ENCODE results near the gene KRTAP4-1. TPM values are rescaled to one million over a fixed set of nuclear protein-coding genes. Genes with fewer than 3 reads are reported as not detected.
"Not testable (repeated sequence)": the region's sequence is repeated elsewhere in the genome, so short reads cannot be mapped to it uniquely, and the experiment has no call there.

The KRTAP4-1 gene
- total RNA-seq, 4 donors from 2014 or later, result not detected

DNA sequence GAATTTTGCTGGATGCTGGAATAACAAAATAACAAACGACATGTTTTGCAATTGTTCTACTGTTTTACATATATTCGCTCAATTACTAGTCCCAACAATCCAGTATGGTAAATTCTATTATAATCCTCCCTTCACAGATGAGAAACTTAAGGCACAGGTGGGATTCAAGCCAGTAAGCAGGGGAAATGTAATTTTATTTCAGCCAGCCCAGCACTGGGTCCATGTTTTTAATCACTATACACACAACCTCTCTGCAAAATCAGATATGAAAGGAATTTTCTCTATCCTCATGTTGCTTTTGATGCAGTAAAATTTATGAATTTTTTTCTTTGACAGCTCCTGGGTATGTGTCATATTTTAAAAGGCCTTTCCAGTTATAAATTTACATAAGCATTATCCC, 39.5 kb downstream of the KRTAP4-1 start:
- H3K27me3 ChIP-seq, result no peaks in the 10 kb centered on the region
- no peak overlapping the region for H3K27ac ChIP-seq
- no peaks in the 10 kb centered on the region for H3K36me3 ChIP-seq
- H3K4me3 ChIP-seq, result no peak overlapping the region
- no peaks in the 10 kb centered on the region for H3K4me1 ChIP-seq
- no peak for DNase-seq (ENCODE audit: low spot score in 2 of 2)
- WGBS, 2 donors, result 84 to 92% methylated on average over 2 of the region's 2 CpGs
- H3K9me3 ChIP-seq, result peaks cover 0 to 25% (median 0%) of the 10 kb centered on the region in 4 donors
- TF ChIP-seq EP300 (IDR thresholded peaks at IDR 0.05), result no peak
- TF ChIP-seq, protein P1, sequence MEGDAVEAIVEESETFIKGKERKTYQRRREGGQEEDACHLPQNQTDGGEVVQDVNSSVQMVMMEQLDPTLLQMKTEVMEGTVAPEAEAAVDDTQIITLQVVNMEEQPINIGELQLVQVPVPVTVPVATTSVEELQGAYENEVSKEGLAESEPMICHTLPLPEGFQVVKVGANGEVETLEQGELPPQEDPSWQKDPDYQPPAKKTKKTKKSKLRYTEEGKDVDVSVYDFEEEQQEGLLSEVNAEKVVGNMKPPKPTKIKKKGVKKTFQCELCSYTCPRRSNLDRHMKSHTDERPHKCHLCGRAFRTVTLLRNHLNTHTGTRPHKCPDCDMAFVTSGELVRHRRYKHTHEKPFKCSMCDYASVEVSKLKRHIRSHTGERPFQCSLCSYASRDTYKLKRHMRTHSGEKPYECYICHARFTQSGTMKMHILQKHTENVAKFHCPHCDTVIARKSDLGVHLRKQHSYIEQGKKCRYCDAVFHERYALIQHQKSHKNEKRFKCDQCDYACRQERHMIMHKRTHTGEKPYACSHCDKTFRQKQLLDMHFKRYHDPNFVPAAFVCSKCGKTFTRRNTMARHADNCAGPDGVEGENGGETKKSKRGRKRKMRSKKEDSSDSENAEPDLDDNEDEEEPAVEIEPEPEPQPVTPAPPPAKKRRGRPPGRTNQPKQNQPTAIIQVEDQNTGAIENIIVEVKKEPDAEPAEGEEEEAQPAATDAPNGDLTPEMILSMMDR (IDR thresholded peaks at IDR 0.05), result no peak
- no peak for TF ChIP-seq POLR2A (IDR thresholded peaks at IDR 0.05)

DNA sequence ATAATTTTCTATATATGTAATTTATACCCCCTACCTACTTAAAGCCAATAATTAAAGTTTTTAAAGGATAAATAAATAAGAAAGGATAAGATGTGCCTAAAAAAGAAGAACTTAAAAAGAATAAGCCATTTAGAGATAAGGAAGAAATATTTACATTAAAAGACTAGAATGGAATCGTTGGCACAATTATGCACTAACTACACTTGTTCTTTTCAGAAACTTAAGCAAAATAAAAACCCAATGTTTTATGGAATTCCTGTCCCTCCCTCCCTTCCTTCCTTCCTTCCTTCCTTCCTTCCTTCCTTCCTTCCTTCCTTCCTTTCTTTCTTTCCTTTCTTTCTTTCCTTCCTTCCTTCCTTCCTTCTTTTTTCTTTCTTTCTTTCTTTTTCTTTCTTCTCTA, 39.9 kb downstream of the KRTAP4-1 start:
- TF ChIP-seq, protein P1 (IDR thresholded peaks at IDR 0.05), result no peak
- no peak for TF ChIP-seq POLR2A (IDR thresholded peaks at IDR 0.05)
- TF ChIP-seq EP300 (IDR thresholded peaks at IDR 0.05), result no peak
- Histone ChIP-seq H3K36me3 (no peaks in the 10 kb centered on the region), H3K4me3 (no peak overlapping the region), H3K9me3 (peaks cover 0 to 29% (median 0%) of the 10 kb centered on the region in 4 donors), H3K4me1 (no peaks in the 10 kb centered on the region), H3K27me3 (no peaks in the 10 kb centered on the region), H3K27ac (no peak overlapping the region)
- 81 to 86% methylated on average over 1 of the region's 1 CpG for WGBS, 2 donors
- DNase-seq (ENCODE audit: low spot score in 2 of 2), result no peak

DNA sequence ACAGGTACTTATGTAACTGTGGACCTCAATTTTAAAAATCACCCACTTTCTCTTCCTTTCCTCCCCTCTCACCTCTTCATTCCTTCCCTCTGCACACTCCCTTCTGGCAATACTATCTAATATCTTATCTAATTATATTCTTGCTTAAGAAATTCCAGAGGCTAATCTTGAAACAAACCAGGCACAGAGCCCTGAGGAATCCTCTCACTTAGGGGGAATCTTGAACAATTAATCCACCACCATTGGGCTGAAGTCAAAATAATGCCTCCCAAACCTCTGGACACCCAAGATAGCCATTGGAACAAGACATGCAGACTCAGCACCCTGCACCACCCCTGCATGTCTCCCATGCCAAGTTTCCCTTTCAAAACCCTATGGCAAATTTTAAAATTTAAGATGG, 43.4 kb downstream of the KRTAP4-1 start:
- TF ChIP-seq, protein P1 (IDR thresholded peaks at IDR 0.05), result no peak
- no peak for TF ChIP-seq POLR2A (IDR thresholded peaks at IDR 0.05)
- no peak for TF ChIP-seq EP300 (IDR thresholded peaks at IDR 0.05)
- no peak overlapping the region for H3K27ac ChIP-seq
- no peaks in the 10 kb centered on the region for H3K27me3 ChIP-seq
- peaks cover 0 to 31% (median 0%) of the 10 kb centered on the region in 4 donors for H3K9me3 ChIP-seq
- no peak overlapping the region for H3K4me3 ChIP-seq
- no peaks in the 10 kb centered on the region for H3K4me1 ChIP-seq
- no peak for DNase-seq (ENCODE audit: low spot score in 2 of 2)
- no peaks in the 10 kb centered on the region for H3K36me3 ChIP-seq

DNA sequence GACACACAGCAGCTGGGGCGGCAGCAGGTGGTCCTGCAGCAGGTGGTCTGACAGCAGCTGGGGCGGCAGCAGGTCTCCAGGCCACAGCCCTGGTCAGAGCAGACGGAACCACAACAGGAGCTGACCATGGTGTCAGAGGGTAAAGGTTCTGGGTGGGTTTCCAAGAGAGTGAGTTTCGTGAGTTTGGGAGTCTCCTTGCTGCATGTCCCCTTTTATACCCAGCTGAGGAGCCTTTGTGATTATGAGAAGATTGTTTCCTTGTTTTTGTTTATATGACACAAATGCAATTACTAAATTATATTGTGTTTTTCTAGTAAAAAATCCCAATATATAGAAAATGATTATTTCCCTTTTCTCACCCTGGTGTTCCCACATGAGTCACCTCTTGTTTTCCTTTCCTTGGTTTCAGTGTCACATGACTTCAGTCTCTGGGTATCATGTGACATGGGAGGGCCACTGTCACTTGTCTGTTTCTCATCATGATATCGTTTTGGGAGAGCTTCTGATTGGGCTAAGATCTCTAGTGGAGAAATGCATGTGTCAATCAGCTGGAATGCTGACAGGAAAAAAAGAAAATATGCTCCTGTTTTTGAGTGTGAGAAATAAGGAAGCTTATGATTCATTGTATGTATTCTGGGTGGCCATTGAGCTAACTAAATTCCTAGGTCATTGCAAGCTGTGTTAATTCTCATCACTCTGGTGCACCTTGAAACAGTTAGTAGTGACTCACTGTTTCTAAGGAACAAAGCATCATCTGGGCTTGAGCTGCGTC, 44.2 kb downstream of the KRTAP4-1 start, which contains the start of gene KRTAP4-6:
Gene KRTAP4-6, minus strand, starts transcription at position 185 of the 772 bp plus-strand sequence. Its CDS starts 57 bp downstream, at position 128.
- Histone ChIP-seq H3K27ac (no peak within 1 kb of the TSS), H3K4me3 (no peak within 1 kb of the TSS), H3K36me3 (no peaks in the 10 kb centered on the region), H3K4me1 (no peaks in the 10 kb centered on the region), H3K9me3 (peaks cover 0 to 31% (median 0%) of the 10 kb centered on the region in 4 donors), H3K27me3 (no peaks in the 10 kb centered on the region)
- 87 to 93% methylated on average over 5 to 6 of the region's 6 CpGs for WGBS, 2 donors
- TF ChIP-seq EP300 (IDR thresholded peaks at IDR 0.05) (no peak), POLR2A (IDR thresholded peaks at IDR 0.05) (no peak)
- TF ChIP-seq, protein P1 (IDR thresholded peaks at IDR 0.05), result no peak
- no peak for DNase-seq (ENCODE audit: low spot score in 2 of 2)

DNA sequence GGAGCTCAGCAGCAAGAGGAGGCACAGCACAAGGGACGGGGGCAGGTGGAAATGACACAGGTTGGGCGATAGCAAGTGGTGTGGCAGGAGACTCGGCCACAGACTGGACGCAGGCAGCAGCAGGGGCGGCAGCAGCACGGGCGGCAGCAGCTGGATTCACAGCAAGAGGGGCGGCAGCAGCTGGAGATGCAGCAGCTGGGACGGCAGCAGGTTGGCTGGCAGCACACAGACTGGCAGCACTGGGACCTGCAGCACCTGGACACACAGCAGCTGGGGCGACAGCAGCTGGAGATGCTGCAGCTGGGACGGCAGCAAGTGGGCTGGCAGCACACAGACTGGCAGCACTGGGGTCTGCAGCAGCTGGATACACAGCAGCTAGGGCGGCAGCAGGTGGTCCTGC, 44.8 kb downstream of the KRTAP4-1 start:
- H3K27me3 ChIP-seq; H3K4me1 ChIP-seq; H3K36me3 ChIP-seq; DNase-seq (ENCODE audit: low spot score in 2 of 2); H3K4me3 ChIP-seq; H3K27ac ChIP-seq: not testable (repeated sequence)
- peaks cover 0 to 31% (median 0%) of the 10 kb centered on the region in 4 donors for H3K9me3 ChIP-seq
- 91% methylated on average over 12 of the region's 12 CpGs for WGBS, 2 donors

Small RNA genes lying within 50 kb of the gene (small RNA-seq; reads per million reads assigned to genes)
- gene KRTAP4-17P, result not detected

Other genes with a start within 250 kb of the KRTAP4-1 start
- not detected for gene KRT23, start 247.3 kb downstream of the KRTAP4-1 start, total RNA-seq
- gene KRT39, start 218.0 kb downstream of the KRTAP4-1 start, total RNA-seq, result not detected
- not detected for gene KRT40, start 200.6 kb downstream of the KRTAP4-1 start, total RNA-seq
- gene KRTAP3-3, start 190.7 kb downstream of the KRTAP4-1 start, total RNA-seq, result not detected
- not detected for gene KRTAP3-2, start 185.0 kb downstream of the KRTAP4-1 start, total RNA-seq
- gene KRTAP3-1, start 175.8 kb downstream of the KRTAP4-1 start, total RNA-seq, result not detected
- under 1 TPM in 1 of 4 donors, not detected in 3; 0.60 TPM for gene KRTAP1-5, start 157.7 kb downstream of the KRTAP4-1 start, total RNA-seq
- not detected for gene KRTAP1-4, start 154.7 kb downstream of the KRTAP4-1 start, total RNA-seq
- gene KRTAP1-3, start 150.0 kb downstream of the KRTAP4-1 start, total RNA-seq, result not detected
- gene KRTAP1-1, start 143.5 kb downstream of the KRTAP4-1 start, total RNA-seq, result not detected
- gene KRTAP2-1, start 137.6 kb downstream of the KRTAP4-1 start, total RNA-seq, result not detected
- gene KRTAP2-2, start 129.7 kb downstream of the KRTAP4-1 start, total RNA-seq, result not detected
- not detected for gene KRTAP2-3, start 124.8 kb downstream of the KRTAP4-1 start, total RNA-seq
- gene KRTAP2-4, start 119.0 kb downstream of the KRTAP4-1 start, total RNA-seq, result not detected
- gene KRTAP4-7, start 100.8 kb downstream of the KRTAP4-1 start, total RNA-seq, result not detected
- gene KRTAP4-8, start 86.8 kb downstream of the KRTAP4-1 start, total RNA-seq, result not detected
- not detected for gene KRTAP4-16, start 82.7 kb downstream of the KRTAP4-1 start, total RNA-seq
- gene KRTAP4-9, start 79.5 kb downstream of the KRTAP4-1 start, total RNA-seq, result not detected
- not detected for gene KRTAP4-11, start 66.5 kb downstream of the KRTAP4-1 start, total RNA-seq
- not detected for gene KRTAP4-12, start 60.7 kb downstream of the KRTAP4-1 start, total RNA-seq
- gene KRTAP4-6, start 44.4 kb downstream of the KRTAP4-1 start, total RNA-seq, result not detected
- gene KRTAP4-5, start 35.1 kb downstream of the KRTAP4-1 start, total RNA-seq, result not detected
- gene KRTAP4-4, start 24.2 kb downstream of the KRTAP4-1 start, total RNA-seq, result not detected
- not detected for gene KRTAP4-3, start 16.7 kb downstream of the KRTAP4-1 start, total RNA-seq
- gene KRTAP4-2, start 6.7 kb downstream of the KRTAP4-1 start, total RNA-seq, result not detected
- not detected for gene KRTAP9-1, start 5.0 kb upstream of the KRTAP4-1 start, total RNA-seq
- gene KRTAP9-2, start 41.7 kb upstream of the KRTAP4-1 start, total RNA-seq, result not detected
- gene KRTAP9-3, start 47.5 kb upstream of the KRTAP4-1 start, total RNA-seq, result not detected
- gene KRTAP9-8, start 53.1 kb upstream of the KRTAP4-1 start, total RNA-seq, result not detected
- not detected for gene KRTAP9-4, start 64.8 kb upstream of the KRTAP4-1 start, total RNA-seq
- not detected for gene KRTAP9-9, start 70.5 kb upstream of the KRTAP4-1 start, total RNA-seq
- not detected for gene KRTAP9-6, start 80.5 kb upstream of the KRTAP4-1 start, total RNA-seq
- gene KRTAP9-7, start 90.8 kb upstream of the KRTAP4-1 start, total RNA-seq, result not detected
- gene KRTAP29-1, start 117.9 kb upstream of the KRTAP4-1 start, total RNA-seq, result not detected
- gene KRTAP16-1, start 124.4 kb upstream of the KRTAP4-1 start, total RNA-seq, result not detected
- not detected for gene KRTAP17-1, start 130.8 kb upstream of the KRTAP4-1 start, total RNA-seq
- gene KRT33A, start 165.9 kb upstream of the KRTAP4-1 start, total RNA-seq, result not detected
- gene KRT33B, start 184.9 kb upstream of the KRTAP4-1 start, total RNA-seq, result not detected
- gene KRT34, start 197.4 kb upstream of the KRTAP4-1 start, total RNA-seq, result not detected
- not detected for gene KRT31, start 212.7 kb upstream of the KRTAP4-1 start, total RNA-seq
- gene KRT37, start 239.7 kb upstream of the KRTAP4-1 start, total RNA-seq, result not detected